IMR-90 (cell line): ENCODE data around the gene PLAC9. TPM values are rescaled to one million over a fixed set of nuclear protein-coding genes. Genes with fewer than 3 reads are reported as not detected.

Experiments used
- ATAC-seq: fragments of 200-7000 bp; cut with Tn5 transposase; 2 replicates; pipeline ENCODE4 v1.9.1; 2020; ENCODE audit warnings: low read depth, mild to moderate bottlenecking, moderate library complexity
- BruUV-seq: library from RNA; stranded (reverse); fragments of 400-500 nt; replicated peaks from 2 replicates; lab custom pipeline; 2021; lab: Mats Ljungman, UMichigan
- CTCF ChIA-PET: fragments of 300-600 bp; formaldehyde crosslinking; extraction: SDS; loops from one replicate; lab custom pipeline; 2021; ENCODE audit warnings: antibody characterized with exemption; lab: Yijun Ruan, JAX
- POLR2A ChIA-PET: fragments of 300-600 bp; sonication (Branson Sonifier 250); formaldehyde crosslinking; loops from one replicate; lab custom pipeline; 2022; ENCODE audit warnings: antibody characterized with exemption; ENCODE audit not compliant: unreplicated experiment; lab: Charles Lee
- DNase-seq: peaks from one replicate; pipeline ENCODE4 v3.0.0; 2013
- H2AFZ ChIP-seq: replicated peaks from 2 replicates; pipeline ENCODE3; 2013; ENCODE audit warnings: low read length, mild to moderate bottlenecking; ENCODE audit not compliant: poor library complexity
- H2AK5ac ChIP-seq: 2 replicates; pipeline ENCODE4 v1.6.1; 2013; ENCODE audit warnings: low read depth, low read length, inconsistent platforms
- H2AK9ac ChIP-seq: replicated peaks from 2 replicates; pipeline ENCODE3; 2013; ENCODE audit warnings: mild to moderate bottlenecking, low read depth, low read length, moderate library complexity; ENCODE audit not compliant: poor library complexity
- H2BK120ac ChIP-seq: 2 replicates; pipeline ENCODE4 v1.6.1; 2013; ENCODE audit warnings: low read depth, low read length, inconsistent platforms
- H2BK15ac ChIP-seq: 3 replicates; pipeline ENCODE4 v1.6.1; 2013; ENCODE audit warnings: low read depth, low read length, inconsistent platforms
- H2BK20ac ChIP-seq: 2 replicates; pipeline ENCODE4 v1.6.1; 2013; ENCODE audit warnings: low read depth, mild to moderate bottlenecking, inconsistent platforms, low read length, moderate library complexity
- H2BK5ac ChIP-seq: 2 replicates; pipeline ENCODE4 v1.6.1; 2013; ENCODE audit warnings: mild to moderate bottlenecking, low read depth, low read length, inconsistent platforms; ENCODE audit not compliant: poor library complexity, severe bottlenecking
- H3K14ac ChIP-seq: replicated peaks from 2 replicates; pipeline ENCODE4 v1.6.1; 2013; ENCODE audit warnings: low read depth, low read length, inconsistent platforms
- H3K18ac ChIP-seq: 2 replicates; pipeline ENCODE4 v1.6.1; 2013; ENCODE audit warnings: low read depth, low read length, control low read depth
- H3K23ac ChIP-seq: 2 replicates; pipeline ENCODE4 v1.6.1; 2013; ENCODE audit warnings: low read depth, low read length, inconsistent platforms
- H3K27ac ChIP-seq: 2 replicates; pipeline ENCODE4 v1.5.1; 2013; ENCODE audit warnings: mild to moderate bottlenecking, control low read depth, low read length; ENCODE audit not compliant: insufficient read depth
- H3K27me3 ChIP-seq: 2 replicates; pipeline ENCODE4 v1.6.1; 2013; ENCODE audit warnings: low read length; ENCODE audit not compliant: control insufficient read depth, insufficient read depth
- H3K36me3 ChIP-seq: 2 replicates; pipeline ENCODE4 v1.6.1; 2013; ENCODE audit warnings: low read length, mixed read lengths; ENCODE audit not compliant: control insufficient read depth, insufficient read depth
- H3K4ac ChIP-seq: 2 replicates; pipeline ENCODE4 v1.6.1; 2013; ENCODE audit warnings: low read depth, low read length, inconsistent platforms
- H3K4me1 ChIP-seq: 2 replicates; pipeline ENCODE4 v1.6.1; 2013; ENCODE audit warnings: low read length, mixed read lengths; ENCODE audit not compliant: control insufficient read depth, insufficient read depth
- H3K4me2 ChIP-seq: 2 replicates; pipeline ENCODE4 v1.6.1; 2013; ENCODE audit warnings: low read depth, mild to moderate bottlenecking, control low read depth, low read length, moderate library complexity
- H3K4me3 ChIP-seq: 2 replicates; pipeline ENCODE4 v1.5.1; 2013; ENCODE audit warnings: low read depth, mild to moderate bottlenecking, control low read depth, low read length, moderate library complexity; ENCODE audit not compliant: insufficient read depth
- H3K56ac ChIP-seq: 2 replicates; pipeline ENCODE4 v1.6.1; 2013; ENCODE audit warnings: low read length, inconsistent platforms; ENCODE audit not compliant: insufficient read depth; ENCODE audit errors: extremely low read depth
- H3K79me1 ChIP-seq, 2 experiments: 2 replicates each; pipeline ENCODE4 v1.6.1; 2013; ENCODE audit warnings: low read length in 2 of 2, inconsistent platforms in 1 of 2, low read depth in 1 of 2
- H3K9ac ChIP-seq: 2 replicates; pipeline ENCODE4 v1.6.1; 2013; ENCODE audit warnings: low read depth, low read length, control low read depth
- H3K9me1 ChIP-seq: 2 replicates; pipeline ENCODE4 v1.6.1; 2013; ENCODE audit warnings: low read length, inconsistent platforms; ENCODE audit not compliant: insufficient read depth
- H3K9me3 ChIP-seq: 2 replicates; pipeline ENCODE4 v1.6.1; 2013; ENCODE audit warnings: low read length; ENCODE audit not compliant: control insufficient read depth, insufficient read depth
- H4K20me1 ChIP-seq: 2 replicates; pipeline ENCODE4 v1.6.1; 2013; ENCODE audit warnings: low read length, inconsistent platforms; ENCODE audit not compliant: insufficient read depth
- H4K5ac ChIP-seq: 2 replicates; pipeline ENCODE4 v1.6.1; 2013; ENCODE audit warnings: mild to moderate bottlenecking, low read depth, low read length, control low read depth
- H4K8ac ChIP-seq, 2 experiments: 2 replicates each; pipeline ENCODE4 v1.6.1; 2013; ENCODE audit warnings: low read depth in 2 of 2, low read length in 2 of 2, control low read depth in 1 of 2, inconsistent platforms in 1 of 2
- H4K91ac ChIP-seq: 2 replicates; pipeline ENCODE4 v1.6.1; 2013; ENCODE audit warnings: low read depth, low read length, inconsistent platforms; ENCODE audit not compliant: insufficient read depth
- MAZ ChIP-seq: IDR thresholded peaks from 2 replicates; pipeline ENCODE4 v1.6.1; 2012; ENCODE audit warnings: low read depth, mild to moderate bottlenecking, low read length, improper control_type of control experiment, moderate library complexity, borderline replicate concordance
- MXI1 ChIP-seq: IDR thresholded peaks from 2 replicates; pipeline ENCODE4 v1.6.1; 2012; ENCODE audit warnings: low read depth, mild to moderate bottlenecking, low read length, moderate library complexity, borderline replicate concordance
- WGBS, 2 experiments: methylation state at CpG; one replicate each; pipeline versions ENCODE4 v1.1.5 to v1.1.7; 2013; ENCODE audit warnings: missing lambda C conversion rate in 2 of 2; ENCODE audit not compliant: insufficient read length in 1 of 2; ENCODE audit errors: extremely low coverage in 2 of 2; 5-methylcytosine and 5-hydroxymethylcytosine counted together
- dilution Hi-C: fragments of 300-500 bp; cut with HindIII; formaldehyde crosslinking; loops from one replicate; pipeline ENCODE4 v1.14.3; 2018; ENCODE audit warnings: low sequenced_read_pairs; ENCODE audit not compliant: unreplicated experiment
- in situ Hi-C: fragments of 300-500 bp; cut with MboI; formaldehyde crosslinking; loops from 3 replicates; pipeline ENCODE4 v1.14.3; 2019; ENCODE audit warnings: low sequenced_read_pairs, inconsistent platforms, mixed read lengths
- intact Hi-C: fragments of 100-400 bp; cut with micrococcal nuclease; formaldehyde crosslinking; loops from 2 replicates; pipeline ENCODE4 v1.10.0; 2022
- polyA plus RNA-seq, 3 experiments: library from polyadenylated mRNA; depleted of rRNA; stranded (reverse); fragments of >200 nt; gene quantifications; 2 replicates each; pipeline ENCODE4 v1.2.3, GENCODE V29; 2012; ENCODE audit warnings: low replicate concordance in 1 of 3
- total RNA-seq: library from RNA; depleted of rRNA; stranded (reverse); fragments of >200 nt; gene quantifications from 2 replicates; pipeline ENCODE4 v1.2.3, GENCODE V29; 2012

PLAC9 gene
- total and polyA plus RNA-seq, 2 of the 4 experiments (the other 2 are of a cell fraction): 1.6 to 12.2 TPM

DNA sequence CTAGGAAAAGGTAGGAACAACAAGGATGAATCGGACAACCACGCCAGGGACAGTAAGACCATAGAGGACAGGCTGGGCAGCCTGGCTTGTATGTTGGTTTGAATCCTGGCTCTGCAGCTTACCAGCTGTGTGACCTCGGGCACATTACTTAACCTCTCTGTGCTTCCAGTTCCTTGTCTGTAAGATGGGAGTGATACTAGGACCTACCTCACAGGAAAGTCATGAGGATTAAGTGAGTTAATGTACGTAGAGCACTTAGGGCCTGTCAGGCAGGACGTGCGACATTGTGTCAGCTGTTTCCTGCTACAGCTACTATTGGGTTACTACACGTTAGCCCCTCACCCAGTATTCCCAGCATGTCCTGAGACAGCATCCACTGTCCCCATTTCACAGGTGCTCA is 32.1 kb downstream of the PLAC9 start:
- peaks cover 37% of the 10 kb centered on the region for H3K4me1 ChIP-seq
- H3K14ac ChIP-seq: peak overlapping the region; percentile 67
- peak overlapping the region; percentile 83 for H2BK120ac ChIP-seq
- peak overlapping the region in 1 of 2 experiments; percentile 68; a peak in 2 of 4 replicates for H4K8ac ChIP-seq
- H3K27ac ChIP-seq: 0 out of 2 replicates have a peak overlapping the region, but pooled peaks have one; percentile 12
- H3K4ac ChIP-seq: peak overlapping the region; percentile 73
- peaks cover 20 to 95% of the 10 kb centered on the region in 2 experiments for H3K79me1 ChIP-seq
- H3K9me3 ChIP-seq: no peaks in the 10 kb centered on the region
- no peak overlapping the region for H3K4me3 ChIP-seq
- intact Hi-C loops (no loop called here), dilution Hi-C loops (no loop called here), in situ Hi-C loops (loop anchor here (25.0 kb wide), 1 partner anchor 298 kb away; the partner anchor contains the start of gene TSPAN14)
- H4K20me1 ChIP-seq: peaks cover 7% of the 10 kb centered on the region
- H3K23ac ChIP-seq: peak overlapping the region; percentile 5; the same call in 1 of the 2 replicates
- no peak overlapping the region for H3K9ac ChIP-seq
- no peak overlapping the region for H4K5ac ChIP-seq
- peaks cover 60% of the 10 kb centered on the region for H3K36me3 ChIP-seq
- TF ChIP-seq MAZ: no peak
- no peak for TF ChIP-seq MXI1
- H2AK9ac ChIP-seq: peak overlapping the region; percentile 6
- H3K4me2 ChIP-seq: no peak overlapping the region
- no peak for ATAC-seq
- peak overlapping the region; percentile 96 for H2AK5ac ChIP-seq
- H2AFZ ChIP-seq: no peak overlapping the region
- H4K91ac ChIP-seq: peak overlapping the region; percentile 65
- H3K9me1 ChIP-seq: peaks cover 46% of the 10 kb centered on the region
- WGBS, 2 experiments: 93% methylated on average over 3 of the region's 7 CpGs; no CpG with 5 or more reads in 1 of the 2 experiments
- no peak overlapping the region for H3K56ac ChIP-seq
- H2BK5ac ChIP-seq: no peak overlapping the region
- ChIA-PET CTCF (interaction anchor here (1.0 kb wide), 1 partner anchor 10 kb away, joined by 8 read pairs; no protein-coding TSS in a partner anchor), POLR2A (no interaction called here)
- H2BK20ac ChIP-seq: peak overlapping the region; percentile 70
- no peak for DNase-seq
- peak overlapping the region; percentile 78; the same call in 2 of the 3 replicates for H2BK15ac ChIP-seq
- H3K27me3 ChIP-seq: no peaks in the 10 kb centered on the region
- no peak overlapping the region for H3K18ac ChIP-seq
- BruUV-seq: no TSS peak
